ENCODE results near the gene IMP4. TPM values are rescaled to one million over a fixed set of nuclear protein-coding genes. Genes with fewer than 3 reads are reported as not detected.

Gene IMP4
- total RNA-seq, 2 experiments from 2014 or later = 71.1 to 75.2 TPM

GRCh38 chr2:130389783-130390182 lies 47.1 kb downstream of the IMP4 start:
- Mint-ChIP-seq H3K27me3 (peaks cover 8% of the 10 kb centered on the region), H3K27ac (peak overlapping the region; percentile 13), H3K4me1 (peaks cover 27% of the 10 kb centered on the region), H3K36me3 (ENCODE audit: low read depth) (peaks cover 10% of the 10 kb centered on the region), H3K9me3 (no peaks in the 10 kb centered on the region), H3K4me3 (no peak overlapping the region)
- CTCF ChIA-PET = interaction anchor here (1.3 to 1.4 kb wide), 3 partner anchors 8 to 12 kb away, joined by 4 to 10 read pairs (median 4); no protein-coding TSS in a partner anchor
- POLR2A ChIA-PET = no interaction called here
- DNase-seq = no peak

GRCh38 chr2:130390460-130391057 lies 47.9 kb downstream of the IMP4 start:
- no peak for DNase-seq
- H3K27ac Mint-ChIP-seq = peak overlapping the region; percentile 94
- H3K27me3 Mint-ChIP-seq = peaks cover 8% of the 10 kb centered on the region
- peaks cover 27% of the 10 kb centered on the region for H3K4me1 Mint-ChIP-seq
- no peaks in the 10 kb centered on the region for H3K9me3 Mint-ChIP-seq
- CTCF ChIA-PET = interaction anchor here (1.0 to 1.4 kb wide), 3 partner anchors 9 to 17 kb away, joined by 4 to 6 read pairs (median 4); no protein-coding TSS in a partner anchor
- peak overlapping the region; percentile 81 for H3K4me3 Mint-ChIP-seq
- peaks cover 10% of the 10 kb centered on the region for H3K36me3 Mint-ChIP-seq (ENCODE audit: low read depth)
- POLR2A ChIA-PET = no interaction called here

- Mint-ChIP-seq H3K36me3 (ENCODE audit: low read depth) (peaks cover 8% of the 10 kb centered on the region), H3K4me3 (peak overlapping the region; percentile 81), H3K4me1 (peaks cover 27% of the 10 kb centered on the region), H3K27ac (peak overlapping the region; percentile 94), H3K27me3 (peaks cover 12% of the 10 kb centered on the region), H3K9me3 (no peaks in the 10 kb centered on the region)
- ChIA-PET CTCF (interaction anchor here (1.0 to 1.3 kb wide), 3 partner anchors 14 to 22 kb away, joined by 3 to 6 read pairs (median 4); no protein-coding TSS in a partner anchor), POLR2A (interaction anchor here (1.0 kb wide), 1 partner anchor 18 kb away, joined by 3 read pairs; no protein-coding TSS in a partner anchor)
- DNase-seq = peak; percentile 72
Measured at GRCh38 chr2:130391058-130391871, 48.6 kb downstream of the IMP4 start.

DNA sequence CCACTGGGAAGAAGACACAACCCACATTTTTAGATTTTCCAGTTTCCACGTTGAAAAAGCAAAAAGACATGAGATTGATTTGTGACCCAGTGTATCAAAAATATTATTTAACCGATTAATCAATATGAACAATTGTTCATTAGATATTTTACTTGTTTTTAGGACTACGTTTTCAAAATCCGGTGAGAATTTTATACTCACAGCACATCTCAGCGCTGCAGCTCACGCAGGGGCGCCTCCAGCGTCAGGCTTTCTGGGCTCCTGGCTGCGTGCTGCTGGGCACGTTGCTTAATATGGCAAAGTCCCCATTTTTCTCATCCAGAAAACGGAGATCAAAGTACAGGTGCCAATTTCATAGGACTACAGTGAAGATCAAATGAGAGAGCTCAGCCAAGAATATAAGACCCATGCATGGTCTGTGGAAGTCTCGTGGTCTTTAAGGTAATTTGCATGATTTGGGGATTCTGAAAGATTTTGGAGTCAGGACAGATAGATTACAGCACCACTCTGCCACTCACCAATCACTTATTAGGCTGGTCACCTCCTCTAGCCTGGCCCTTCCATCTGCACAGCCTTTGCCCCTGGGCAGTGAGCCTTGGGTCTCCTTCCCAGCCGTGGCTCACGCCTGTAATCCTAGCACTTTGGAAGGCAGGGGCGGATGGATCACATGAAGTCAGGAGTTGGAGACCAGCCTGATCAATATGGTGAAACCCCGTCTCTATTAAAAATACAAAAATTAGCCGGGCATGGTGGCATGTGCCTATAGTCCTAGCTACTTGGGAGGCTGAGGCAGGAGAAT lies 49.4 kb downstream of the IMP4 start:
- Mint-ChIP-seq H3K9me3 (no peaks in the 10 kb centered on the region), H3K4me3 (peak overlapping the region; percentile 81), H3K4me1 (peaks cover 22% of the 10 kb centered on the region), H3K27me3 (peaks cover 14% of the 10 kb centered on the region), H3K36me3 (ENCODE audit: low read depth) (peaks cover 8% of the 10 kb centered on the region), H3K27ac (peak overlapping the region; percentile 65)
- CTCF ChIA-PET = interaction anchor here (1.2 kb wide), 1 partner anchor 23 kb away, joined by 3 read pairs; no protein-coding TSS in a partner anchor
- POLR2A ChIA-PET = interaction anchor here (1.0 kb wide), 1 partner anchor 19 kb away, joined by 3 read pairs; no protein-coding TSS in a partner anchor
- no peak for DNase-seq

DNA sequence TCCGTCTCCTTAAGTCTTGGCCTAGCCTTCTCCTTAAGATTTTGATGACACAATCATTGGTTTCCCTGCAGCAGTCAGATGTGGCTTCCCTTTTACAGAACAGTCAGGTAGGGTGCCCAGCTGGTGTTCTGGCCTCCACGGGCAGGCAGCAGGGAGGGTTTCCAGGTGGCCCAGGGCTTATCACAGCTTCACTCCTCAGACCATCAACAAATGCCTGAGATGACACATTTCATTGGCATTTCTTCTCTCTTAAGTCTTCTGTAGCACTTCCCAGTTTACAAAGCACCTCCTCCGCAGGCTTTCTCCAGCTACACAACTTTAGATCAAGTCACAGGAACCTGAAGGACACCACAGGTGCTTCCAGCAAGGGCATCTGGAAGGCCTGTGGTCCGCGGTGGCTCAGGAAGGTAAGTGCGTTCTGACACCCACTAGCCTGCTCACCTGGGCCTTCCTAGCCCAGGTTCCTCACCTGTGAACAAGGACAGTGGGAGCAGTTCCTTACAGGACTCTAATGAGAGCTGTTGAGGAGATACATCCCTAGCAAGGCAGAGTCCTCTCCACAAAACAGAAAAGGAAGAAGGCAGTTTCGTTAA lies 50.7 kb downstream of the IMP4 start:
- Mint-ChIP-seq H3K36me3 (ENCODE audit: low read depth) (peaks cover 8% of the 10 kb centered on the region), H3K4me1 (peaks cover 19% of the 10 kb centered on the region), H3K27ac (no peak overlapping the region), H3K27me3 (peaks cover 19% of the 10 kb centered on the region), H3K9me3 (no peaks in the 10 kb centered on the region), H3K4me3 (no peak overlapping the region)
- no peak for DNase-seq
- ChIA-PET POLR2A (no interaction called here), CTCF (interaction anchor here (1.6 kb wide), 1 partner anchor 20 kb away, joined by 3 read pairs; no protein-coding TSS in a partner anchor)

Other genes starting within 250 kb of the IMP4 start
- gene POTEF, start 213.7 kb upstream of the IMP4 start, total RNA-seq = not detected
- 1 to 10 TPM; 1.1 to 1.7 TPM for gene CCDC74B, start 197.8 kb upstream of the IMP4 start, total RNA-seq
- 10 to 100 TPM; 70.9 to 71.3 TPM for gene SMPD4, start 161.3 kb upstream of the IMP4 start, total RNA-seq
- gene MZT2B, start 160.6 kb upstream of the IMP4 start, total RNA-seq = 100 to 1,000 TPM; 387 to 417 TPM
- not detected for gene TUBA3E, start 144.5 kb upstream of the IMP4 start, total RNA-seq
- gene PTPN18, start 13.2 kb downstream of the IMP4 start, total RNA-seq = 10 to 100 TPM; 88.2 to 89.2 TPM
- gene POTEI, start 166.4 kb downstream of the IMP4 start, total RNA-seq = not detected
- gene CFC1B, start 178.3 kb downstream of the IMP4 start, total RNA-seq = not detected

Data from activated CD4-positive, alpha-beta T cell treated with anti-CD3 and anti-CD28 coated beads, Interleukin-2, amount 10 ng/mL, durations not matched to agents 7 days and 5 days (primary cell).